ENCODE data around the gene SLC1A6. TPM values are rescaled to one million over a fixed set of nuclear protein-coding genes. Genes with fewer than 3 reads are reported as not detected.
"Not testable (repeated sequence)": the region's sequence is repeated elsewhere in the genome, so short reads cannot be mapped to it uniquely, and the experiment has no call there.

Gene SLC1A6
- total RNA-seq, 4 donors from 2014 or later = not detected

DNA sequence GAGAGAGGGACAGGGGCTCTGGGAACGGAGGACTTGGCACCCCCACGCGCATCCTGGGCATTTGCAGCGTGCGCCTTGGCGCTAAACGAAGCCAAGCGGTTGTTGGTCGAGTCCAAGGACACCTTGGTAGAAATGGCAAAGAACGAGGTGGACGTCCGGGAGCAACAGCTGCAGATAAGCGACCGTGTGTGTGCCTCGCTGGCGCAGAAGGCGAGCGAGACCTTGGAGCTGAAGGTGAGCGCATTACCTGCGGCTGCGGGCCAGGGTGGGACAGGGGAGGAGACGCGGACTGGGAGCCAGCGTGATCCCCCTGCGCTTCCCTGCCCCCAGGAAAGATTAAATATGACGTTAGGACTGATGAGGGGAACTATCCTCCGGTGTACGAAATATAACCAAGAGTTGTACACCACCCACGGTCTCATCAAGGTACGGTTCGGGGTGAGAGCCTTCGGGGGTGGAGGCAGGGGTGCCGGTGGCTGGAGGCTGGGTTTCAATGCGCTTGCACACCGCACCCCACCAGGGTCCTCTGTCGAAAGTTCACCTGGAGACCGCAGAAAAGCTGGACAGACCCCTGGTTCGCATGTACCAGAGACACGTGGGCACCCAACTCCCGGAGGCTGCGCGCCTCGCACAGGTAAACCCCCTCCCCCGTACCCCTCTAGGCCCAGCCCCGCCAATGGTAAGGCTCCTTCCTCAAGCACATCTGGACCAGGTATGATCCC, 41.8 kb upstream of the SLC1A6 start:
- 82% methylated on average over 45 of the region's 45 CpGs; no CpG with 5 or more reads in 1 of the 2 donors for WGBS, 2 donors (ENCODE audit: low coverage in 1 of 2)

DNA sequence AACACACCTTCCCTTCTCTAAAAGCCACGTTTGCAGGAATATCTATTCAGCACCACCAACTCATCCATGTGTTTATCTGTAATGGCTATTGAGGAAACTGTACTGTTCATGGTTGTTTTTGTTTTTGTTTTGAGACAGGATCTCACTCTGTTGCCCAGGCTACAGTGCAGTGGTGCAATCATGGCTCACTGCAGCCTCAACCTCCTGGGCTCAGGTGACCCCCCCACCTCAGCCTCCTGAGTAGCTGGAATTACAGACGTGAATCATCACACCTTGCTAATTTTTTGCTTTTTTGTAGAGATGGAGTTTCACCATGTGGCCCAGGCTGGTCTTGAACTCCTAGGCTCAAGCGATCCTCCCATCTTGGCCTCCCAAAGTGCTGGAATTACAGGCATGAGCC, 39.2 kb upstream of the SLC1A6 start:
- H3K36me3 ChIP-seq; H3K4me1 ChIP-seq; H3K27ac ChIP-seq; H3K4me3 ChIP-seq; DNase-seq; in situ Hi-C loops (cut with MboI; ENCODE audit: low pct_ligation_motif_present in 1 of 4, low pct_unique_long_range_greater_than_20kb in 1 of 4, low sequenced_read_pairs in 3 of 4); intact Hi-C loops (cut with DNase I; ENCODE audit: low total_unique reads); H3K9me3 ChIP-seq: not testable (repeated sequence)
- WGBS, 2 donors (ENCODE audit: low coverage in 1 of 2) = 42% methylated on average over 2 to 3 of the region's 3 CpGs
- peaks cover 19% of the 10 kb centered on the region for H3K27me3 ChIP-seq

More for the DNA sequence above, 41.8 kb upstream of the SLC1A6 start:
- H3K9me3 ChIP-seq = no peaks in the 10 kb centered on the region
- intact Hi-C loops (cut with DNase I; ENCODE audit: low total_unique reads) = no loop called here
- H3K27ac ChIP-seq = no peak overlapping the region
- no peaks in the 10 kb centered on the region for H3K4me1 ChIP-seq
- DNase-seq = no peak
- no peaks in the 10 kb centered on the region for H3K36me3 ChIP-seq
- TF ChIP-seq EP300 (IDR thresholded peaks at IDR 0.05; ENCODE audit: low read depth) (no peak), POLR2AphosphoS5 (IDR thresholded peaks at IDR 0.05) (no peak), POLR2A (IDR thresholded peaks at IDR 0.05) (no peak)
- TF ChIP-seq, protein P1, sequence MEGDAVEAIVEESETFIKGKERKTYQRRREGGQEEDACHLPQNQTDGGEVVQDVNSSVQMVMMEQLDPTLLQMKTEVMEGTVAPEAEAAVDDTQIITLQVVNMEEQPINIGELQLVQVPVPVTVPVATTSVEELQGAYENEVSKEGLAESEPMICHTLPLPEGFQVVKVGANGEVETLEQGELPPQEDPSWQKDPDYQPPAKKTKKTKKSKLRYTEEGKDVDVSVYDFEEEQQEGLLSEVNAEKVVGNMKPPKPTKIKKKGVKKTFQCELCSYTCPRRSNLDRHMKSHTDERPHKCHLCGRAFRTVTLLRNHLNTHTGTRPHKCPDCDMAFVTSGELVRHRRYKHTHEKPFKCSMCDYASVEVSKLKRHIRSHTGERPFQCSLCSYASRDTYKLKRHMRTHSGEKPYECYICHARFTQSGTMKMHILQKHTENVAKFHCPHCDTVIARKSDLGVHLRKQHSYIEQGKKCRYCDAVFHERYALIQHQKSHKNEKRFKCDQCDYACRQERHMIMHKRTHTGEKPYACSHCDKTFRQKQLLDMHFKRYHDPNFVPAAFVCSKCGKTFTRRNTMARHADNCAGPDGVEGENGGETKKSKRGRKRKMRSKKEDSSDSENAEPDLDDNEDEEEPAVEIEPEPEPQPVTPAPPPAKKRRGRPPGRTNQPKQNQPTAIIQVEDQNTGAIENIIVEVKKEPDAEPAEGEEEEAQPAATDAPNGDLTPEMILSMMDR (IDR thresholded peaks at IDR 0.05) = no peak
- no peak overlapping the region for H3K4me3 ChIP-seq
- peaks cover 16% of the 10 kb centered on the region for H3K27me3 ChIP-seq
- in situ Hi-C loops (cut with MboI; ENCODE audit: low pct_ligation_motif_present in 1 of 4, low pct_unique_long_range_greater_than_20kb in 1 of 4, low sequenced_read_pairs in 3 of 4) = no loop called here

DNA sequence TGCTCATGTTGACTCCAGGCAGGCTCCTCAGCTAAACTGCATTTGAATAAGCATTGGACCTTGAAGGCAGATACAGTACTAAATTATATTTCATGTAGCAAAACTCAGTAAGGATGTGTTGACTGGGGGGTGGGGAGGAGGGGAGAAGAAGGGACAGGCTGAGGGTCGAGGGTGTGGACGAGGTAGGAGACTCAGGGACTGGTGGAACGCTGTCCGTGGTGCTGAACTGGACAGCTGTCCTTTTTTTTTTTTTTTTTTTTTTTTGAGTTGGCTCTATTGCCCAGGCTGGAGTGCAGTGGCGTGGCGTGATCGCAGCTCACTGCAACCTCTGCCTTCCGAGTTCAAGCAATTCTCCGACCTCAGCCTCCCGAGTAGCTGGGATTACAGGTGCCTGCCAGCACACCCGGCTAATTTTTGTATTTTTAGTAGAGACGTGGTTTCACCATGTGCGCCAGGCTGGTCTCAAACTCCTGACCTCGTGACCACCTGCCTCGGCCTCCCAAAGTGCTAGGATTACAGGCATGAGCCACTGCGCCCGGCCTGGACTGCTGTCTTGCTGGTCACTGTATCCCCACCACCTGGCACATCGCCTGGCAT, 36.4 kb upstream of the SLC1A6 start:
- 20 to 39% methylated on average over 7 to 17 of the region's 18 CpGs for WGBS, 2 donors (ENCODE audit: low coverage in 1 of 2)
- Histone ChIP-seq H3K36me3 (no peaks in the 10 kb centered on the region), H3K4me3 (no peak overlapping the region), H3K27ac (no peak overlapping the region), H3K4me1 (no peaks in the 10 kb centered on the region), H3K9me3 (no peaks in the 10 kb centered on the region), H3K27me3 (peaks cover 37% of the 10 kb centered on the region)
- TF ChIP-seq POLR2A (IDR thresholded peaks at IDR 0.05) (no peak), POLR2AphosphoS5 (IDR thresholded peaks at IDR 0.05) (no peak), EP300 (IDR thresholded peaks at IDR 0.05; ENCODE audit: low read depth) (no peak)
- TF ChIP-seq, protein P1 (IDR thresholded peaks at IDR 0.05) = no peak
- DNase-seq = no peak
- intact Hi-C loops (cut with DNase I; ENCODE audit: low total_unique reads) = no loop called here
- in situ Hi-C loops (cut with MboI; ENCODE audit: low pct_ligation_motif_present in 1 of 4, low pct_unique_long_range_greater_than_20kb in 1 of 4, low sequenced_read_pairs in 3 of 4) = no loop called here

DNA sequence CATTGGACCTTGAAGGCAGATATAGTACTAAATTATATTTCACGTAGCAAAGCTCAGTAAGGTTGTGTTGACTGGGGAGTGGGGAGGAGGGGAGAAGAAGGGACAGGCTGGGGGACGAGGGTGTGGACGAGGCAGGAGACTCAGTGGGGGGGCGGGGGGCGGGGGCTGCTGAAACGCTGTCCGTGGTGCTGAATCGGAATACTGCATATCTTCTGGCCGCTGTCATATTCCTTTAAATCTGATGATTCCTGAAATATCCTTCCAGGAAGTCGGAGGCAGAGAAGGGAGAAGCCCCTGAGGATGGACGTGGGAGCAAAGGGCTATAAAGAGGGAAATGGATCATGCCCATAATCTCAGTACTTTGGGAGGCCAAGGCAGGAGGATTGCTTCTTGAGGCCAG, 34.9 kb upstream of the SLC1A6 start:
- TF ChIP-seq POLR2A (IDR thresholded peaks at IDR 0.05) = no peak
- TF ChIP-seq EP300 (IDR thresholded peaks at IDR 0.05; ENCODE audit: low read depth) = no peak
- no peak for TF ChIP-seq POLR2AphosphoS5 (IDR thresholded peaks at IDR 0.05)
- TF ChIP-seq, protein P1 (IDR thresholded peaks at IDR 0.05) = no peak
- H3K9me3 ChIP-seq = no peaks in the 10 kb centered on the region
- H3K27ac ChIP-seq = no peak overlapping the region
- no peak overlapping the region for H3K4me3 ChIP-seq
- H3K4me1 ChIP-seq = no peaks in the 10 kb centered on the region
- no peak for DNase-seq
- no peaks in the 10 kb centered on the region for H3K36me3 ChIP-seq
- 21 to 36% methylated on average over 7 to 10 of the region's 11 CpGs for whole genome bisulfite sequencing, 2 donors (ENCODE audit: low coverage in 1 of 2)
- intact Hi-C loops (cut with DNase I; ENCODE audit: low total_unique reads) (no loop called here), in situ Hi-C loops (cut with MboI; ENCODE audit: low pct_ligation_motif_present in 1 of 4, low pct_unique_long_range_greater_than_20kb in 1 of 4, low sequenced_read_pairs in 3 of 4) (no loop called here)
- H3K27me3 ChIP-seq = peaks cover 52% of the 10 kb centered on the region

Measured in transverse colon (tissue), 4 donors.